Brain microvascular endothelial cell (primary cell): Measurements from ENCODE around the gene P3H2.

Experiments
- DNase-seq: peaks from one replicate; pipeline ENCODE4 v3.0.0-alpha.2; 2020
- H3K27ac ChIP-seq: fragments of 250-450 bp; sonication (Bioruptor Pico); 2 replicates; pipeline ENCODE4 v1.5.1; 2020; ENCODE audit warnings: mild to moderate bottlenecking, moderate library complexity
- H3K27me3 ChIP-seq: fragments of 250-450 bp; sonication (Bioruptor Pico); replicated peaks from 2 replicates; pipeline ENCODE4 v1.5.1; 2020; ENCODE audit warnings: mild to moderate bottlenecking
- H3K36me3 ChIP-seq: fragments of 250-450 bp; sonication (Bioruptor Pico); replicated peaks from 2 replicates; pipeline ENCODE4 v1.5.1; 2020; ENCODE audit warnings: mild to moderate bottlenecking
- H3K4me3 ChIP-seq: 2 replicates; pipeline ENCODE4 v1.5.1; 2011; ENCODE audit warnings: low read depth, mild to moderate bottlenecking, control low read depth, low read length, moderate library complexity
- CTCF ChIP-seq: IDR thresholded peaks from 2 replicates; pipeline ENCODE4 v1.5.1; 2011; ENCODE audit warnings: low read depth, mild to moderate bottlenecking, moderate library complexity, low read length, control low read depth, inconsistent platforms; ENCODE audit errors: missing control alignments
- in situ Hi-C: cut with HindIII; loops from 2 replicates; pipeline ENCODE4 v1.10.0; 2017; ENCODE audit warnings: low sequenced_read_pairs, low pct_ligation_motif_present

Gene P3H2

DNA sequence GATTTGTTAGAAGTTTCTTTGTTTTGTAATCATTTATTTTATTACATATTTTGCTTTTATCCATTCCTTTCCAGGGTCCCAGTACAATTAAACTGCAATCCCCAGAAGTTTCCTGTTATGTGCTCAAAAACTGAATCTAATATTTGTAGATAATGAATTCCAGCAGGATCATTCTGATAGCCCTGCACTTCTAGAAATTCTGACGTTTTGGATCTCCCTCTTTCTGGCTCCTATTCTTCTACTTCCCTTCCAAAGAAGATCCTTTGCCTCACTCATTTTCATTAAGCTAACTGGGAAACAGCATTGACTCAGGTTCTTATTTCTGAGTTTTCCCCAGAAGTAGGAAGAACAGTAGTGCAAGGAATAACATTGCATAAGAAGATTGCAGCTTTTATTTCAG is 9.9 kb downstream of the P3H2 start:
- DNase-seq, result no peak
- in situ Hi-C loops, result no loop called here
- TF ChIP-seq CTCF, result no peak
- no peak overlapping the region for H3K4me3 ChIP-seq
- H3K27me3 ChIP-seq, result no peaks in the 10 kb centered on the region
- H3K36me3 ChIP-seq, result no peaks in the 10 kb centered on the region
- no peak overlapping the region for H3K27ac ChIP-seq

DNA sequence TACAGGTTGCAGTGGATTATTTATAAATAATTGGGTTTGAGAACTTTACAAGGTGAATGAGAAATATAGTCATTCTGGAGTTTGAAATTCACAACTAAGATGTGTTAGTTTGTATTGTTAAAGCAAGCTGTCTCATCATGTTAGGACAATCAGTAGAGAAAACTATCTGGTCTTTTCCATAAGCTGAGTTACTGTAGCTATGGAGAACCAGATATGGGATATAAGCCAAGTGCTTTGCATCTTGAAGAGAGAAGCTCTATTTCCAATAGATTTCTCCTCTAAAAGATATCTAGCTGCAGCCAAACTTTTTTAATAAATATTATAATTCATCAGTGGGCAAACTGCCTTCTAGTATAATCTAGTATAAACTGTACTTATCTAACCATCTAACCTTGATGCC is 11.3 kb downstream of the P3H2 start:
- H3K36me3 ChIP-seq, result no peaks in the 10 kb centered on the region
- DNase-seq, result no peak
- H3K4me3 ChIP-seq, result no peak overlapping the region
- no peak overlapping the region for H3K27ac ChIP-seq
- no peaks in the 10 kb centered on the region for H3K27me3 ChIP-seq
- TF ChIP-seq CTCF, result no peak
- in situ Hi-C loops, result no loop called here

DNA sequence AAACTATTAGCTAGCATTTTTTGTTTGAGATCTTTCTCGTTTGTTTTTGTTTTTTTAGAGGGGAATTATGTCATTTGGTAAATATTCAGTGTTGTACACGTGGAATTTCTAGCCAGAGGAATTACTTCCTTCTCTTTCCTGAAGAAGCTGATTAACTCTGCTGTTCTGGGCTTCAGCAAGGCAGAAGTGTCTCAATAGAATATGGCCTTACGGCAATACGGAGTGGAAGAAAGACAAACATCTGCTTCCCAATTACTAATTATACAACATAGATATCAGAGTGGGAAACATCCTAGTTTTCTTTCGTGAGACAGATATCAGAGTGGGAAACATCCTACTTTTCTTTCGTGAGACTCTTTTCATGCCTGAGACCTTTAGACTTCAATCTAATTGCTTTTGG is 11.9 kb downstream of the P3H2 start:
- no peak for TF ChIP-seq CTCF
- no peaks in the 10 kb centered on the region for H3K36me3 ChIP-seq
- no peak for DNase-seq
- no peak overlapping the region for H3K4me3 ChIP-seq
- H3K27me3 ChIP-seq, result no peaks in the 10 kb centered on the region
- in situ Hi-C loops, result no loop called here
- H3K27ac ChIP-seq, result no peak overlapping the region

- in situ Hi-C loops, result no loop called here
These were observed 14.8 kb downstream of the P3H2 start for GRCh38 chr3:190105876-190106275.

GRCh38 chr3:190101320-190102011 is 19.2 kb downstream of the P3H2 start:
- DNase-seq, result peak; percentile 73
- Histone ChIP-seq H3K36me3 (no peaks in the 10 kb centered on the region), H3K27me3 (no peaks in the 10 kb centered on the region), H3K27ac (peak overlapping the region; percentile 75), H3K4me3 (no peak overlapping the region)
- in situ Hi-C loops, result no loop called here
- TF ChIP-seq CTCF, result no peak

More at GRCh38 chr3:190105876-190106275, 14.8 kb downstream of the P3H2 start:
- TF ChIP-seq CTCF, result no peak
- no peaks in the 10 kb centered on the region for H3K27me3 ChIP-seq
- H3K4me3 ChIP-seq, result no peak overlapping the region
- no peak for DNase-seq
- no peaks in the 10 kb centered on the region for H3K36me3 ChIP-seq
- no peak overlapping the region for H3K27ac ChIP-seq

- H3K27ac ChIP-seq, result no peak overlapping the region
- H3K36me3 ChIP-seq, result no peaks in the 10 kb centered on the region
- no peak overlapping the region for H3K4me3 ChIP-seq
- DNase-seq, result no peak
- in situ Hi-C loops, result no loop called here
- TF ChIP-seq CTCF, result no peak
- H3K27me3 ChIP-seq, result no peaks in the 10 kb centered on the region
These were observed 21.6 kb downstream of the P3H2 start for GRCh38 chr3:190099099-190099498.
